Astrocyte (in vitro differentiated cells and primary cell): ENCODE measurements around the gene SGK2. TPM values are rescaled to one million over a fixed set of nuclear protein-coding genes. Genes with fewer than 3 reads are reported as not detected.

Source experiments
- DNase-seq: peaks from one replicate; pipeline ENCODE4 v3.0.0-alpha.2; 2010; ENCODE audit warnings: low read depth
- FAIRE-seq: peaks from 2 replicates; lab custom pipeline; 2011; peaks lifted over from hg19 to GRCh38; lab: Jason Lieb, UNC
- H2AFZ ChIP-seq: 2 replicates; pipeline ENCODE4 v1.6.0; 2012; ENCODE audit warnings: low read depth, low read length, inconsistent platforms
- H3K27ac ChIP-seq: 2 replicates; pipeline ENCODE4 v1.5.1; 2011; ENCODE audit warnings: low read depth, low read length, inconsistent platforms
- H3K27me3 ChIP-seq: 2 replicates; pipeline ENCODE4 v1.6.0; 2011; ENCODE audit warnings: low read length, inconsistent platforms; ENCODE audit not compliant: insufficient read depth
- H3K36me3 ChIP-seq: 2 replicates; pipeline ENCODE4 v1.5.1; 2011; ENCODE audit warnings: low read length, inconsistent platforms; ENCODE audit not compliant: insufficient read depth
- H3K4me1 ChIP-seq: 2 replicates; pipeline ENCODE4 v1.5.1; 2011; ENCODE audit warnings: low read length, inconsistent platforms; ENCODE audit not compliant: insufficient read depth
- H3K4me2 ChIP-seq: 2 replicates; pipeline ENCODE4 v1.6.0; 2012; ENCODE audit warnings: low read length, inconsistent platforms
- H3K4me3 ChIP-seq: 2 replicates; pipeline ENCODE4 v1.5.1; 2011; ENCODE audit warnings: low read depth, mild to moderate bottlenecking, low read length, inconsistent platforms; ENCODE audit not compliant: insufficient read depth
- H3K79me2 ChIP-seq: 2 replicates; pipeline ENCODE4 v1.6.0; 2012; ENCODE audit warnings: mild to moderate bottlenecking, low read length, inconsistent platforms; ENCODE audit not compliant: insufficient read depth
- H3K9ac ChIP-seq: 2 replicates; pipeline ENCODE4 v1.6.0; 2012; ENCODE audit warnings: mild to moderate bottlenecking, low read length, inconsistent platforms
- H3K9me3 ChIP-seq: 2 replicates; pipeline ENCODE4 v1.5.1; 2012; ENCODE audit warnings: low read depth, mild to moderate bottlenecking, low read length, inconsistent platforms; ENCODE audit not compliant: insufficient read depth
- H4K20me1 ChIP-seq: 2 replicates; pipeline ENCODE4 v1.6.0; 2012; ENCODE audit warnings: low read length, inconsistent platforms; ENCODE audit not compliant: insufficient read depth
- H3K27ac Mint-ChIP-seq: one replicate; pipeline ENCODE4 v1.8.0; 2021; ENCODE audit warnings: mild to moderate bottlenecking, mixed read lengths; ENCODE audit not compliant: unreplicated experiment
- H3K27me3 Mint-ChIP-seq: one replicate; pipeline ENCODE4 v1.8.0; 2021; ENCODE audit warnings: low read depth, mixed read lengths; ENCODE audit not compliant: unreplicated experiment
- H3K36me3 Mint-ChIP-seq: one replicate; pipeline ENCODE4 v1.8.0; 2021; ENCODE audit warnings: low read depth, mixed read lengths; ENCODE audit not compliant: unreplicated experiment
- H3K4me1 Mint-ChIP-seq: one replicate; pipeline ENCODE4 v1.8.0; 2021; ENCODE audit warnings: low read depth, mixed read lengths; ENCODE audit not compliant: unreplicated experiment
- H3K4me3 Mint-ChIP-seq: one replicate; pipeline ENCODE4 v1.8.0; 2021; ENCODE audit warnings: mild to moderate bottlenecking, moderate library complexity, mixed read lengths; ENCODE audit not compliant: unreplicated experiment
- H3K9me3 Mint-ChIP-seq: one replicate; pipeline ENCODE4 v1.8.0; 2021; ENCODE audit warnings: mild to moderate bottlenecking, mixed read lengths; ENCODE audit not compliant: unreplicated experiment
- CTCF ChIP-seq: IDR thresholded peaks from 2 replicates; pipeline ENCODE4 v1.5.1; 2011; ENCODE audit warnings: low read depth, mild to moderate bottlenecking, inconsistent platforms, low read length, moderate library complexity; ENCODE audit not compliant: insufficient read depth
- EZH2 ChIP-seq: IDR thresholded peaks from 2 replicates; pipeline ENCODE4 v1.6.1; 2012; ENCODE audit warnings: mild to moderate bottlenecking, low read length, inconsistent platforms; ENCODE audit not compliant: insufficient read depth
- total RNA-seq: library from RNA; stranded (reverse); gene quantifications from 2 replicates; pipeline ENCODE4 v1.2.1, GENCODE V29; 2021

SGK2 gene
- total RNA-seq, 1 donor from 2014 or later, result 0.64 TPM

- H3K27me3 ChIP-seq, result no peaks in the 10 kb centered on the region
- Mint-ChIP-seq H3K4me3 (no peak overlapping the region), H3K27me3 (peaks cover 18% of the 10 kb centered on the region), H3K27ac (no peak overlapping the region), H3K36me3 (no peaks in the 10 kb centered on the region), H3K9me3 (no peaks in the 10 kb centered on the region), H3K4me1 (peaks cover 5% of the 10 kb centered on the region)
- peaks cover 3% of the 10 kb centered on the region for H3K4me1 ChIP-seq
- H4K20me1 ChIP-seq, result no peaks in the 10 kb centered on the region
- TF ChIP-seq CTCF (no peak), EZH2 (no peak)
- DNase-seq, result no peak
- no peak for FAIRE-seq
- no peak overlapping the region for H3K9ac ChIP-seq
- no peak overlapping the region for H3K27ac ChIP-seq
- H3K4me3 ChIP-seq, result no peak overlapping the region
- no peak overlapping the region for H3K4me2 ChIP-seq
- H3K79me2 ChIP-seq, result no peaks in the 10 kb centered on the region
- no peaks in the 10 kb centered on the region for H3K9me3 ChIP-seq
- H2AFZ ChIP-seq, result no peak overlapping the region
- no peaks in the 10 kb centered on the region for H3K36me3 ChIP-seq
Measured at GRCh38 chr20:43563429-43563828, 4.6 kb downstream of the SGK2 start.

GRCh38 chr20:43563991-43564390 lies 5.2 kb downstream of the SGK2 start:
- H3K4me3 Mint-ChIP-seq, result no peak overlapping the region
- no peaks in the 10 kb centered on the region for H3K9me3 Mint-ChIP-seq
- Histone ChIP-seq H3K4me1 (no peaks in the 10 kb centered on the region), H3K27ac (no peak overlapping the region), H2AFZ (no peak overlapping the region), H3K4me3 (no peak overlapping the region), H3K4me2 (no peak overlapping the region), H4K20me1 (no peaks in the 10 kb centered on the region), H3K9ac (no peak overlapping the region), H3K9me3 (no peaks in the 10 kb centered on the region), H3K27me3 (no peaks in the 10 kb centered on the region), H3K36me3 (no peaks in the 10 kb centered on the region), H3K79me2 (no peaks in the 10 kb centered on the region)
- DNase-seq (no peak), FAIRE-seq (no peak)
- no peaks in the 10 kb centered on the region for H3K36me3 Mint-ChIP-seq
- TF ChIP-seq CTCF (no peak), EZH2 (no peak)
- H3K27me3 Mint-ChIP-seq, result peaks cover 18% of the 10 kb centered on the region
- no peaks in the 10 kb centered on the region for H3K4me1 Mint-ChIP-seq
- no peak overlapping the region for H3K27ac Mint-ChIP-seq

GRCh38 chr20:43564455-43564854 lies 5.6 kb downstream of the SGK2 start:
- Histone ChIP-seq H3K79me2 (no peaks in the 10 kb centered on the region), H3K9ac (no peak overlapping the region), H4K20me1 (no peaks in the 10 kb centered on the region), H3K27me3 (no peaks in the 10 kb centered on the region), H3K4me3 (no peak overlapping the region), H2AFZ (no peak overlapping the region), H3K9me3 (no peaks in the 10 kb centered on the region), H3K4me2 (no peak overlapping the region), H3K4me1 (no peaks in the 10 kb centered on the region), H3K36me3 (no peaks in the 10 kb centered on the region), H3K27ac (no peak overlapping the region)
- Mint-ChIP-seq H3K36me3 (peaks cover under 1% of the 10 kb centered on the region), H3K9me3 (no peaks in the 10 kb centered on the region), H3K27me3 (peaks cover 19% of the 10 kb centered on the region), H3K4me3 (no peak overlapping the region), H3K27ac (no peak overlapping the region), H3K4me1 (no peaks in the 10 kb centered on the region)
- DNase-seq, result no peak
- no peak for FAIRE-seq
- TF ChIP-seq CTCF, result no peak
- no peak for TF ChIP-seq EZH2
